A204.1 (cell line): ENCODE data around the gene RECQL.
"Not testable (repeated sequence)": the region's sequence is repeated elsewhere in the genome, so short reads cannot be mapped to it uniquely, and the experiment has no call there.

ENCODE experiments used
- FAIRE-seq: peaks from 2 replicates; lab custom pipeline; 2012; peaks lifted over from hg19 to GRCh38; lab: Jason Lieb, UNC

The RECQL gene

DNA sequence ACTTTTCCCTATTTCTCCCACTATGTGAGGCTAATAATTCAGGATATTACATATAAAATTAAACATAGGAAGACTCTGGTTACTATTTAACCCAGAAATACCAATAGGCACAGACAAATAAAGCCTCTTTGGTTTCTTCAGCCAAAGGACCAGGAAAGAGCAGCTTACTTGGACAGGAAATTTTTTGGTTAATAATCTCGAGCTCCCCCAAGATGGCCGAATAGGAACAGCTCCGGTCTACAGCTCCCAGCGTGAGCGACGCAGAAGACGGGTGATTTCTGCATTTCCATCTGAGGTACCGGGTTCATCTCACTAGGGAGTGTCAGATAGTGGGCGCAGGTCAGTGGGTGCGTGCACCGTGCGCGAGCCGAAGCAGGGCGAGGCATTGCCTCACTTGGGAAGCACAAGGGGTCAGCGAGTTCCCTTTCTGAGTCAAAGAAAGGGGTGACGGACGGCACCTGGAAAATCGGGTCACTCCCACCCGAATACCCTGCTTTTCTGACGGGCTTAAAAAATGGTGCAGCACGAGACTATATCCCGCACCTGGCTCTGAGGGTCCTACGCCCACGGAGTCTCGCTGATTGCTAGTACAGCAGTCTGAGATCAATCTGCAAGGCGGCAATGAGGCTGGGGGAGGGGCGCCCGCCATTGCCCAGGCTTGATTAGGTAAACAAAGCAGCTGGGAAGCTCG lies 82.3 kb downstream of the RECQL start:
- not testable (repeated sequence) for FAIRE-seq
